DMS53 (cell line): Measurements from ENCODE around the gene MBLAC1.

Source experiments
- DNase-seq: peaks from one replicate; lab custom pipeline; 2025; lab: John Stamatoyannopoulos, UW

Gene MBLAC1

DNA sequence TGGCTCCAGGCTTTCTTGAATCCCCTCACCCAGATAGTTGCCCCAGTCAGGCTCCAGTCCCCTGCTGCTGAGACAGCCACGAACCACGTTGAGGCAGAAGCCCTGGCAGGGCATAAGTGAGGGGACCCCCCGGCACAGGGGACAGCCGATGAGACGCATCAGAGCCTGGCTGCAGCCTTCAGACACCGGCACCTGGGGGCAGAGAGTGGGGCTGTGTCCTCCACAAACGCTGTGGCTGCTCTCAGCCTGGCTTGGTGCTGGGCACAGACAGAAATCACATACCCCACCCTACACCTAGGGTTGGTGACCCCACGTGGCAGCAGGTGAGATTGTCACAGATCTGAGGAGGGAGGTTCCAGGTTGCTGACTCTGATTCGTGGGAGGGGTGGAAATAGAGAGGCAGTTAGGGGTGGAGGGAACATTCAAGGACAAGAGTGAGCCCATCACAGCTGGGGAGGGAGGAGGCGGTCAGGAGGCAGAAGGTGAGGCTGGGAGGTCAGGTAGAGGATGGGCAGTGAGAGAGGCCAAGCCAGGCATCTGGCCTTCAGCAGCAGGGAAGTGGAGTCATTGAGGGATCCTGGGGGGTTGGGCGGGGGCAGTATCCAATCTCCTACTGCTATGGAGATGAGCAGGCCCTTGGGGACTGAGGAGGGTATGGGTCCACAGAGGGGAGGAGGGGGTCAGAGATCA, 47.2 kb downstream of the MBLAC1 start:
- no peak for DNase-seq

DNA sequence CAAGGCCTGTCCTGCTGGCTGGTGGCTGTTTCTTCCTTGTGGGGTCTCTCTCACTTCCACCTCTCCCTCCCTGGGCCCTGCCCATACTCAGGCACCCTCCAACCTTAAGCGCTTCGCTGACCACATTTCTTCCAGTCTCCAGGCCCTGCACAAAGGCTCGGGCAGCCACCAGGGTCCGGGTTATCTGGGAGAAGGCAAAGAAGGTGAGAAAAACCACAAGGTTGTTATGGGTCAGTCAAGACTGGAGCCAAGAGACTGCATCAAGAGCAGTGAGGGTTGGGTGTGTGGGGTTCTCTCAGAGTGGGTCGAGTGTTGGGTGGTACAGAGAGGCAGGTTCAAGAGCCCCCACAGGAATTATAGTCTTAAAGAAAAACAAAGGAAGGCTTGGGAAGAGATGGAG, 47.8 kb downstream of the MBLAC1 start:
- no peak for DNase-seq

DNA sequence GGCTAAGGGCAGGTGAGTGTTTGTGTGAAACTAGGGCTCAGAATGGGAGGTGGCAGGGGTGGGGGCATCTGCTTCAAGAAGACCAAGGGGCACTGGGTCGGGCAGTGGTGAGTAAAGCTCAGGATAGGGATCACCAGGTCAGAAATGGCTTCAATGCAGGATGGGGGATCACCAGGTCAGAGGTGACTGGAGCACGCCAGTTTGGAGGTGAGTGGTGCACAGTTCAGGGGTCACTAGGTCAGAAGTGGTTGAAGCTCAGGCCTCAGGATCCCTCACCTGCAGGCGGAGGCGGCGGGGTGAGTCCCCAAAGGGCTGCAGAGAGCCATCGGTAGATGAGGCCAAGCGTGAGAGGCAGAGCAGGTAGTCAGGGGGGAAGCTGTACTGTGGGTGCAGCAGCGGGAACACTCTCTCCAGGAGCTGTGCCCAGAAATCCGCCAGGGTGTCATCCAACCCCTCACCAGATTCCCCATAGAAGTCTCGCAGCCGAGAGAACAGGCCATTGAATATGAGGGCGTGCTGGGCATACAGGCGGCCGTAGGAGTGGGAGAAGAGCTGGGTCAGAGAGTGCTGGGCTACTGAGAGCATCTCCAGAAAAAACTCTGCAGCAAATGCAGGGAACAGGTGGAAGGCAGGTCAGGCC, 48.6 kb downstream of the MBLAC1 start:
- no peak for DNase-seq

DNA sequence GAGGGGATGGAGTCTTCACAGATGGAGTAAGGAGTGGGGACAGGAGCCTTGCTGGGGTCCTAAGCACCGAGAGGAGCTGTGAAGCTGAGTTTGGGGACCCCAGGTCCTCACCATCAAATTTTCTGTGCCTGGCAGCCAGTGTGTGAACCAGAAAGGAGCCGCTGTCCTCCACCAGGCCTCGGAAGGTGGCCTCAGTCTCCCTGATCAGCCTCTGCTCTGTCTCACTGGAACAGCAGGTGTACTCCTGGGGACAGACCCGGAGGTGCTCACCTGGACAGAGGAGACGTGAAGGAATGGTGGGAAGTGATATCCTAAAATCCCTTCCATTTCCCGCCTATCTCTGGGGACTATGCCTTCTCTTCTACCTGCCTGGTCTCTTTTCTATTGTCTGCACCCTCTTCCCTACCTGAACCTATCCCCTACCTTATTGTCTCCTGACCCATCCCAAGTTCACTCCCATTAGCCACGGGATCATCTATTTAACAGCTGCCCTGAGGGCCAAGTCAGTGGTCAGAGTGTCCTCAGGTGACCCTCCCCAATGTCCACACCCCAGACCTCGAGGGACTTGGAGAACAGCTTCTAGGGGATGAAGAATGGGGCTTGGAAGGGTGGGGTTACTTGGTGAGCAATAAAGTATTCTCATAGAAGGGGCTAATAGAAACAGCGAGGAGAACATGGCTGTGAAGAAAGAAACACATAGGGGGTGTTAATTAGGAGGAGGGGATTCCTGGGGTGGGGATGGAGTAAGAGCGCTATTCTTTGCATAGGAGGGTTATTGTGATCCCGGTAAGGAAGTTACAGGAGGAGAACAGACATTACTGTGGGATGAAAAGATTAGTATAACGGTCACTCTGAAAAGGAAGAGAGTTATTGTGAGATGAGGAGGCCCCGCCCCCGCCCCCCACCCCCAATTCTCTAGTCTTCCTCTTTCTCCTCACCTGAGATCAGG, 49.6 kb downstream of the MBLAC1 start:
- no peak for DNase-seq

DNA sequence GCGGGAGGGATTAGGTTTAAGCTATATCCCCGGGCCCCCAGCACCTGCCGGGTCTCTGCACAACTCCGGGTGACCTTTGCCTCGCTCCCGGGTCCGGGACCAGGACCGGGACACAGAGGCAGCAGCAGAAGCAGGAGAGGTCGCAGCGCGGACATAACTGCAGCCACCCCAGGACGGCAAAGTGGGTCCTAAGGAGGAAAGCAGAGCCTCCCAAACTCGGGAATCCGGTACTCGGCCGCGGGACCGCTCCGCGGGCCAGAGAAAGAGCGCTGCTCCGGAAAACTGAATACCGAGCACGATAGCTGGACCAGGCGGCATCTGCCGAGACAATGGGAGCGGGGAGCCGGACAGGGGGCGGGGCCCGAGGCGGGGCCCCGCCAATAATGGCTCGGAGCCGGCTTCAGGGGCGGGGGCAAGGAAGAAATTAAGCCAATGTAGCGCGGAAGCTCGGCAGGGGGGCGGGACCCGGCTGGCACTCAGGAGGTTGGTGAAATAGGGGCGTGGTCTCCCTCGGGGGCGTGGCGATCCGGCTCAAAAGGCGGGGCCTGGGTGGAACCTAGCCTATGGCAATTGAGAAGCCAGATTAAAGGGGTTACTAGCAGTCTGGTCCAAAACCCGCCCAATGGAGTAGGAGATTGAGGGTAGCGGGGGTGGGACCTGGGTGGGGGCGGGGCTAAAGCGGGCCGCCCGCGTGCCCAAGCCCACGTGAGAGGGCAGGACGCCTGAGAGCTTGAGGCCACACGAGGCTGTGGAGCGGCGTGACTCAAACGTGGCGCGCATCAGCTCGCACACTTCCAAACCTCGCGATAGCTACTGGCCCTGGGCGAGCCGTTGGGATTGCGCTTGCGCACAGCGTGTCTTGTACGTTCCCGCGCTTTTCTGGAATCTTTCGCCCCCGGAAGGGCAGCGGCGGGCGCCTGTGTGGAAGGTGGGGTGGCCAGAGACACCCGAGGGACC, 50.6 kb downstream of the MBLAC1 start, which contains the start of the genes GPC2 and STAG3:
Gene GPC2, minus strand, starts transcription at position 337 of the 957 bp plus-strand sequence. Its CDS starts 182 bp downstream, at position 155.
Gene STAG3, plus strand, starts transcription at position 874 of the 957 bp plus-strand sequence. CDS start 2,639 bp downstream, outside the sequence.
- peak; percentile 99 for DNase-seq
